NCI-H524 (cell line): Measurements from ENCODE around the gene ATP9A.
"Not testable (repeated sequence)": the region's sequence is repeated elsewhere in the genome, so short reads cannot be mapped to it uniquely, and the experiment has no call there.

Source experiments
- DNase-seq, 2 experiments: peaks; one replicate each; lab custom pipeline; 2025; lab: John Stamatoyannopoulos, UW

Gene ATP9A

DNA sequence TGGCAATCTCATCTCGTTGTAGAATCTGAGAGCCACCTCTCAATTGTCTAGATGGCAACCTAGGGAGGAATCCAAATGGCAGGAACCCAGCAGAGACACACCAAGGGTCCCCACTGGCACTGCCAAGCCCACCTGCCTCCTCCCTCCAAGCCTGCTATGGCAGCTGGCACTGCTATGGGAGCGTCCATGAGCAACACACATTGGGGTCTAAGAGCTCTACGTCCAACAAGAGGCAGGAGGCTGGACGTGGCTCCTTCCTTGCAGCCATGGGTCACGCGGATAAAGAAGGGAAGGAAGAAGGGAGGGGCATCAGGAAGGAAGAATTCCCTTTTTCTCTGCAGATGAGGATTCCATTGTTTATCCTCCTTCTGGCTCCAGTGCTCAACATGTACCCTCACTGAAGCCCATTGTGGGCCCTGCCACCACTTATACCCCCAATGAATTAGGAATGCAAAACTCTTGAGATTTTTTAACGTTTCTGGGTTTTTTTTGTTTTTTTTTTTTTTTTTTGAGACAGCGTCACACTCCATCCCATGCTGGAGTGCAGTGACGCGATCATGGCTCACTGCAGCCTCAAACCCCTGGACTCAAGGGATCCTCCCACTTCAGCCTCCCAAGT lies 17.3 kb downstream of the ATP9A start:
- DNase-seq: no peak

DNA sequence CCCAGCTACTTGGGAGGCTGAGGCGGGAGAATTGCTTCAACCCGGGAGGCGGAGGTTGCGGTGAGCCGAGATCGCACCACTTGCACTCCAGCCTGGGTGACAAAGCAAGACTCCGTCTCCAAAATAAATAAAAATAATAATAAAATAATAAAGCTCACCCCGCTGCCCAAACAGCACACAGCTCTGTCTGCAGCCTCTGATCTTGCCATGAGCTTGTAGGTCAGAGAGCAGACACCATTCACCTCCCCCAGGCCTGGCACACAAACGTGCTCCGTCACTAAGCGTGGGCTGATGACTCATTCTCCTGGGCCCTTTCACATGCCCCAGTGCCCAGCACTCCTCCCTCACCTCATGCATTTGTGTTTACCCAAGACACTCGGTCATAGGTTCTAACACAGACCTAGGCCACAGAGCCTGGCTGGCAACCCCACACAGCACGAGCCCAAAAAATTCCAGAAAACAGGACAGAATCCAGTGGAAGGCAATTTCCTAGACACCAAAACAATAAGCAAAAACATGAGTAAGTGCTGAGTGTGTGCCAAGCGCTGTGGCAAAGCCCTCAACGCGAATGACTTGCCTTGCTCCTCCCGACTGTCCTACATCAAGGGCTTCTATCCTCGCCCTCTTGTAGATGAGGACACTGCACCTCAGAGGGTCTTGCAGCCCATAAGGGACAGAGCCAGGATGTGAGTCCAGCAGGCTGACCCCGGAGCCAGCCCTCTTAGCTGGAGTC lies 18.0 kb downstream of the ATP9A start:
- no peak for DNase-seq

DNA sequence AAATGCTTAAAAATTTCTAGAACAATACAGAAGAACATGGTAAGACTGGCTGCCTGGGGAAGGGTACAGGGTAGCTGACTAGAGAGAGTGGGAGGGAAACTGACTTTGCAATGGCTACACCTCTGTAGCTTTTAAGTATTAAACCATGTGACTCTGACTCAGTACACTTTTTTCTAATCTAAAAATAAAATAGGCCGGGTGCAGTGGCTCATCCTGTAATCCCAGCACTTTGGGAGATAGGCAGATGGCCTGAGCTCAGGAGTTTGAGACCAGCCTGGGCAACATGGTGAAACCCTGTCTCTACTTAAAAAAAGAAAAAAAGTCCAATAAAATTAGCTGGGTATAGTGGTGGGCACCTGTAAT lies 18.5 kb downstream of the ATP9A start:
- DNase-seq: peak in 1 of 2 experiments; percentile 36

DNA sequence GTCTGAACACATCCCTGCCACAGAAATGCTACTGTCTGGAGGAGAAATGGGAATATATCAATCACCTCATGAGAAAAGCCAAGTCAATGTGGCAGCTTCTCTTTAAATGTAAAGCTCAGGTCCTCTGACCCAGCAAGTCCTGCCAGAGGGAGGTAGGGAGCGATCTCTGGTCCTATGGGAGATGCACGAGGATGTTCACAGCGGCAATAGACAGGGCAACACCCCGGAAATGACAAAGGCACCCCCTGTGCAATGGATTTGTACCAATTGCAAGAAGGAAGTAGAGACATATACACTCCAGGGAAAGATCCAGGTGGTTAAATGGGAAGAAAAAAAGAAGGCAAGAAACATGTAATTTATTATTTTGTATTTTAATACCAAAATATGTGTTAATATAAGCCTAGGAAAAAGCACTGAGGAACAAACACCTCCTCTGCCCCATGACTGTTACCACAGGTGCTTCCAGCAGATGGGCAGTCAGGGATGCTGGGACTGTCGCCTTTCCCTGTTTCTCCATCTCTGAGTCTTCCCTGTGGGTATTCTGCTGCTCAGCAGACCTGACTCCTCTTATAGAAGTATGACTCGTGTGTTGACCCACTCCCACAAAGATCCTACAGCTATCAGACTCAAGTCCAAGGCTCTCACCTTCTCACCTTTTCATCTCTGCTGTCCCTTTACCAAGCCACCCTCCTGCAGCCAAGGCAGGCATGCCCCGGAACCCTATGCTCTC lies 20.8 kb downstream of the ATP9A start:
- DNase-seq: no peak

DNA sequence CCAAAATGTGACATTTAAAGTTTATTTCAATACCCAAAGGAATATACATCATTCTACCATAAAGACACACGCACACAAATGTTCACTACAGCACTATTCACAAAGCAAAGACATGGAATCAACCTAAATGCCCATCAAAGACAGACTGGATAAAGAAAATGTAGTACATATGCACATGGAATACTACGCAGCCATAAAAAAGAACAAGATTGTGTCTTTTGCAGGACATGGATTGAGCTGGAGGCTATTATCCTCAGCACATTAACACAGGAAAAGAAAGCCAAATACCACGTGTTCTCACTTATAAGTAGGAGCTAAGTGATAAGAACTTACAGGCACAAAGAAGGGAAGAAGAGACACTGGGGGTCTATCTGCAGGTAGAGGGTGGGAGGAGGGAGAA lies 22.4 kb downstream of the ATP9A start:
- no peak for DNase-seq

DNA sequence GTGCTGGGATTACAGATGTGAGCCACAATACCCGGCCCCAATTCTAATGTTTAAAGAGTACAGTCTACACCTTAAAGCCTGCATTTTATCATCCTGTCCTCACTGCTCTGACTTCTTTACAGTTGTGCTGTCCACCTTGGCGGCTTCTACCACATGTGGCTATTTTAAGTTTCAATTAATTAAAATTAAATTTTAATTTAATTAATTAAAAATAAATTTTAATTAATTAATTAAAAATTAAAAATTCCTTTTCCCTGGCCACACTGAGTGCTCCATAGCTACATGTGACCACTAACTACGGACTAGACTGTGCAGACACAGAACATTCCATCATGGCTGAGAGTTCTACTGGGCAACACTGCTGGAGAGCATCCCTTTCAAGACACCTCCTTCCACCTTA lies 27.4 kb downstream of the ATP9A start:
- DNase-seq: no peak

DNA sequence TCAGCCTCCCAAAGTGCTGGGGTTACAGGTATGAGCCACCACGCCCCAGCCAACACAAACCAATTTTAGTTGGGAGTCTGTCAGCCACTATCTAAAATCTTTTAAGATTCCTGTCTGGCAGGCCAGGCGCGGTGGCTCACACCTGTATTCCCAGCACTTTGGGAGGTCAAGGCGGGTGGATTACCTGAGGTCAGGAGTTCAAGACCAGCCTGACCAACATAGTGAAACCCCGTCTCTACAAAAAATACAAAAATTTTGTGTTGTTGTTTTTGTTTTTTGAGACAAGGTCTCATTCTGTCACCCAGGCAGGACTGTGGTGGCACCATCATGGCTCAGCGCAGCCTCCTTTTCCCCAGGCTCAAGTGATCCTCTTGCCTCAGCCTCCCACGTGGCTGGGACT lies 27.9 kb downstream of the ATP9A start:
- DNase-seq: not testable (repeated sequence)

DNA sequence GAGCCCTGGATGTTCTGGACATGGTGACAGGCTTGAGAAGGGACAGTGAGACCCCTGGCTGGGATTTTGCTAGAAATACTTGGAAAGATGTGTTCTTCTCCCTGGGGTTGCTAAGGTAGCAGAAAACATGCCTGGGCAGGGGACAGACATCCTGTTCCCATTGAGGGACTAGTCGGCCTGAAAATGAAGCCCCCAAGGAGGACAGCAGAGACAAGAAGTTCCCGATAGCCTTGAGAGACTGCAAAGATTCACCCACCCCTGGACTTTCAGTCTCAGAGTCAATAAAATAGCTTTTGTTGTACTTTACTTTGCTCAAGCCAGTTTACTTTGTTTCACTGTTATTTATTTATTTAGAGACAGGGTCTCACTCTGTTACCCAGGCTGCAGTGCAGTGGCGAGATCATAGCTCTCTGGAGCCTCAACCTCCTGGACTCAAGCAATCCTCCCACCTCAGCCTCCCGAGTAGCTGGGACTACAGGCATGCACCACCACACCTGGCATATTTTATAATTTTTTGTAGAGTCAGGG lies 28.4 kb downstream of the ATP9A start:
- DNase-seq: no peak

DNA sequence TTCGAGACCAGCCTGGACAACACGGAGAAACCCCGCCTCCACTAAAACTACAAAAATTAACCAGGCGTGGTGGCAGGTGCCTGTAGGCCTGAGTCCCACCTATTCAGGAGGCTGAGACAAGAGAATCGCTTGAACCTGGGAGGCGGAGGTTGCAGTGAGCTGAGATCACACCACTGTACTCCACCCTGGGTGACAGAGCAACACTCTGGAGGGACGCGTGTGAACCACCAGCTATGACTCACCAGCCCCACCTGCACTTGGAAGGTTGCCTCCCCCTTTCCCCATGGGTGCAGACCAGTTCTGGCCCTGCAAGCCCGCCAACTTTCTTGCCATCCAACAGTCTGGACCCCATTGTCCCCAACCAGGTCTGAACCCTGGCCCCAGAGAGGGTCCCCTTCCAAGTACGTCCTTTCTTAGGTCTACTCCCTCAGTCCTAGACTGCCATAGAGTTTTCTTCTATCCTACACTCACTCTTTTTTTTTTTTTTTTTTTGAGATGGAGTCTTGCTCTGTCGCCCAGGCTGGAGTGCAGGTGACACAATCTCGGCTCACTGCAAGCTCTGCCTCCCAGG lies 29.2 kb downstream of the ATP9A start:
- DNase-seq: no peak

DNA sequence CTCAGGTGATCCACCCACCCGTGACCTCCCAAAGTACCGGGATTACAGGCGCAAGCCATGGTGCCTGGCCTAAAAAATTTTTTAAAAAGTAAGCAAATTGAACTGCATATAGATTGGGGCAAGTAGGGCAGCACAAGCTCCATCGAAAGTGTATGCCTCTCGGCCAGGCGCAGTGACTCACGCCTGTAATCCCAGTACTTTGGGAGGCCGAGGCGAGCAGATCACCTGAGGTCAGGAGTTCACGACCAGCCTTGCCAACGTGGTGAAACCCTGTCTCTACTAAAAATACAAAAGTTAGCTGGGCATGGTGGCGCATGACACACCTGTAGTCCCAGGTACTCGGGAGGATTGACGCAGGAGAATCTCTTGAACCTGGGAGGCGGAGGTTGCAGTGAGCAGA lies 29.9 kb downstream of the ATP9A start:
- not testable (repeated sequence) for DNase-seq

DNA sequence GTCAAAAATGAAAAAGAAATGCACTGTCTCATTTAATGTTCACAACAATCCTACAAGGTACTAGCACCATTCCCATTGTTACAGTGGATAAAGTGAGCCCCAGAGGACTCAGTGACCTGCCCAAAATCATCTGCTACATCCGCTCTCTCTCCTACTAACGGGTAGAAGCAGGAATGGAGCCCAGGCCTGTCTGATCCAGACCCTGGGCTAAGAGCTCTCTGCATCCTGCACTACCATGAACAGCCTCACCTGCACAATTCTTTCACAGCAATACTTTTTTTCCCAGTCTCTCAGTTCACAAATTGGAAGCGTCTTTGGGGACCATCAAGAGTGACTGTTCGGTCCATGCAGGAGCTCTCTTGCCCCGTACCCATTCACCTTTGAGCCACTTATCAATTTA lies 31.2 kb downstream of the ATP9A start:
- DNase-seq: no peak

DNA sequence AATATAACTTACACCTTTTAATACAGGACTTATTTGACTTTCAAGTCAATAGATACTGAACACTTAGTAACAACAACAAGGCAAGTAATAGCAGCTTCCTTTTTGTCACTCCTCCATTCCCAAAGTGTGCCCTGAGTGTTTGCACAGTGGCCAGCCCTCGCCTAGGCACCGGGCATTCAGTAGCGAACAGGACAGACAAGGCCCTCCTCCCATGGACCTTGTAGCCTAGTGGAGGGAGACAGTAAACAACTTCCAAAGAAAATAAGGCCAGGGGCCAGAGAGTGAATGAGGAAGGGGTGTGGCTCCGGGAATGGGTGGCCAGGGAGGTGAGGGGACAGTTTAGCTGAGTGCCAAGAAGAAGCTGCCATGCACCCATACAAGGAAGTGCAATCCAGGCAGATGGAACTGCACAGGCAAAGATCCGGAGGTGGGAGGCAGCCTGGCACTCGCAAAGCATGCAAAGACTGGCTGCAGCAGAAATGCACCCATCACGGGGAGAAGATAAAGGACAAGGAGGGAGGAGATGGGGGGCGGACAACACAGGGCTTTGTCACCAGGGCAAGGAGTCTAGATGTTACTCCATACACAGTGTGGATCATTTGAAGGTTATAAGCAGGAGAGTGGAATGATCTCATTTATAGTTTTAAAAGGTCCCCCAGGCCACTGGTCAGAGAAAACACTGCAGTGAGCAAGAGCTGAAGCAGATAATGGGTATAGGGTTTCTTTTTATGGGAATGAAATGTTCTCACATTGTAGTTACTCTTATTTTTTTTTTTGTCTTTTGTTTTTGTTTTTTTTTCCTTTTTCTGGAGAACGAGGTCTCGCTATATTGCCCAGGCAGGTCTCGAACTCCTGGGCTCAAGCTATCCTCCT lies 32.2 kb downstream of the ATP9A start:
- DNase-seq: no peak

DNA sequence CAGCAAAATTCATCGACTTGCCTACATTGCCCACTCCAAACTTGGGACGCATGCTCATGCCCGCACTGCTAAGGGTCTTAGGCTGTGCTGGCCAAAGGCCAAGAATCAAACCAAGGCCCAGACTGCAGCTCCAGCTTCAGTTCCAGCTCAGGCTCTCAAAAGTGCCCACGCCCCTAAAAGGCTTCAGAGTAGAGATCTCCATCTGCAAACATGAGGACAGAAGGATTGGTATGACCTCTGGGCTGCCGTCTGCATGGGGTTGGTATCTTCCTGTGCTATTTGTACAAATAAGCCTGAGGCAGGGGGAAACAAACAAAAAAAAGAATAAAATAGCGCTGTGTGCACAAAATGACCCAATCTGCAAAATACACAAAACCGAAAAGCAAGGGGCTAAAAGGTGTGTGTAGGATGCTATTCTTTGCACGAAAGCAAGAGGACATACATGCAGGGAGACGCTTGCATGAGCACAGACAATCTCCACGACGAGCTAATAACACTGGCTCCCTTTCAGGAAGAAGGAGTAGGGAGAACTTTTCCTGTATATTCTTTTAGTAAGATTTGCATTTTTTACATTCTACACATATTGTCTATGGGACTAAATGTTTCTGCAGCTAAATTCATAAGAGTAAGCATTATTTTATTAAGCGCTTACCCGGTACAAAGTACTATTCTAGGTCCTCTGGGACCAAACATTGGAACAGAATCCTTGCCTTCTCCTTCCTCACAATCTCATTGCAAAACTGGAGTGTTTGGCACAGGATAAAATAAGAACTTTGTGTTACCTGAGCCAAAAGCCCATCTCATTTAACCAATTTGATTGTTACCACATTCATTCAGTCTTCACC lies 33.1 kb downstream of the ATP9A start:
- DNase-seq: no peak

DNA sequence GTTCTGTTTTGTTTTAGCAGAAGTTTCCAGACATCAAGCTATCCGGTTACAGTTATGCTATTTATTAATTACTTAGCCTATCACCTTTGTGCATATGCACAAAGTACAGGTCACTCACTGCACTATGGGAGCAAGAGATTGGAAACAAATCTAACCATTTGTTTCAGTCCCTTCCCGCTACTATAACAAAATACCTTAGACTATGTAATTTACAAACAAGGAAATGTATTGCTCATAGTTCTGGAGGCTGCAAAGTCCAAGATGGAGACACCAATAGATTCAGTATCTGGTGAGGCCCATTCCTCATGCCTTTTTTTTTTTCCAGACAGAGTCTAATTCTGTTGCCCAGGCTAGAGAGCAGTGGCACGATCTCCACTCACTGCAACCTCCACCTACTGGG lies 35.1 kb downstream of the ATP9A start:
- DNase-seq: no peak

DNA sequence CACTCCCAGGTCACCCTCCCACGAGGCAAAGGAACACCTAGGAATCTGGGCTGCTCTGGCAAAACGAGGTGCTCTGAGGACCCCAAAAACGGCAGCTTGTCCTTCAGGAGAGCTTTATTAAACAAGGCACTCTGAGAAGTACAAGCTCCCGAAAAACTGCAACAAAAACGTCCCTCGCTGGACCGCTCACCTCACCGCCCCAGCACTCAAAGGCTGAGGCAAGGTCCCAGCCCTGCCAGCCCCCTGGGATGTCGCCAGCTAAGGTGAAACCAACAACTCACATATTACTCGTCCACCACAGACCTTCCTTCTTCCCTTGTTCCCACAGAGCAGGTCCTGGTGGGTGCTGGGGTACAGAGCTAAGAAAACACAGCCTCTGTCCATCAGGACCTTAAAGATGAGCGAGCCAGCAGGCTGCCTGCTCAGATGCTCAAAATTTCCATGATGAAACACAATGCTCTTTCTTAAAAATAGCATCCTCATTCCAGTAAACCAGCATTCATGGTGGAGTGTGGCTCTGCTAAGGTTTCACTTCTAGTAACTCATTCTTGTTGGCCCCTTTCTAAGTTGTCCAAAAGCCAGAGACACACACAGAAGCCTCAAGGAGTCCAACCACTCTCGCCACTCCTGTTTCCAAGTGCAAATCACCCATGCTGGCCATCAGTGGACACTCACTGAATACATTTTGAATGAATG lies 35.9 kb downstream of the ATP9A start:
- no peak for DNase-seq

DNA sequence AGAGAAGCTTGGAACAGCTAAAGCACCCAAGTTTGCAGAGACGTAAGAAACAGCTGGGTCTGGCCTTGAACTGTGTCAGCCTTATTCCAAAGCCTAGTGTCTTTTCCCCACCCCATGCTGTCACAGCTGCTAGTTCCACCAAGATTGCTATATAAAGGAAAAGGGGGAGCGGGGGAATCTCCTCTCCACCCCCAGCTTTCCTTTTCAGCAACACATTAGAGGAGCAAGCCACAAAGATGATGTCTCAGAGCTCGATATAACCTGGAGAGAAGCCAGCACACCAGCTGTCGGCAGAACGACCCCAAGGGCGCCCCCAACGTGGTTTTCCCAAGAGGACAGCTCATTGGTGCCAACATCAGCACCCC lies 36.5 kb downstream of the ATP9A start:
- peak in 1 of 2 experiments; percentile 24 for DNase-seq

DNA sequence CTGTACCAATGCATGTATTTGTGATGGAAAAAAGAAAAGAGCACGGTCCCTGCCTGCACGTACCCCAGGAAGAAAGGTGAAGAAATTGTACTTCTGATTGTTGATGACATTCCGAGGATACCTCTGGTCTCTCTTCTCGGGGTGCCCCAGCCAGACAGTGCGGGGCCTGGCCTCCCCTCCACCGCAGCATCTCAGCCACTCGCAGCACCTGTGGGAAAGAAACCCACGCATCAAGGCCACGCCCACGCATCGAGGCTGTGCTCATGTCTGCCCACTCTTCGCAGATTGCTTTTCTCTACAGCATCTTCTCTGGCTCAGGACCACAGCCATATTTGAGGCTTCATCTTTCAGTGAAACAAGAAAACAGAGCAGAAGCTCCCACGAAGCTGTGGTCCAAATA lies 38.4 kb downstream of the ATP9A start:
- no peak for DNase-seq

DNA sequence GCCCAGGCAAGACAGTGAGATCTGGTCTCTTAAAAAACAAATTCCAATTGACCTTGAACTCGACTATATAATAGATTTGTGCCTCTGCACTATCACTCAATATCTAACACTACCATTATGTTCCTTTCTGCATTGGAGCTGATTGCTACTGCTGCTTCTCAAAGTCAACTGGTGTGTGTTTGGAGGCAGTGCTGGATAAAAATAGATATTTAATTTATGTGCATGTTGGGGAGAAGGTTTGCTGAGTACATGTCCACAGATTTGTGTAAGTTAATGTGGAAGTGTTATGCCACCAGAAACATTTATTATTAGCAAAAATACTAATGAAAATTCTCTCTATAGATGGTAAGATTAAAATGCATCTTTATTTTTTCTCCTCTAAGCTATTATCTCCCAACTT lies 39.5 kb downstream of the ATP9A start:
- DNase-seq: no peak

DNA sequence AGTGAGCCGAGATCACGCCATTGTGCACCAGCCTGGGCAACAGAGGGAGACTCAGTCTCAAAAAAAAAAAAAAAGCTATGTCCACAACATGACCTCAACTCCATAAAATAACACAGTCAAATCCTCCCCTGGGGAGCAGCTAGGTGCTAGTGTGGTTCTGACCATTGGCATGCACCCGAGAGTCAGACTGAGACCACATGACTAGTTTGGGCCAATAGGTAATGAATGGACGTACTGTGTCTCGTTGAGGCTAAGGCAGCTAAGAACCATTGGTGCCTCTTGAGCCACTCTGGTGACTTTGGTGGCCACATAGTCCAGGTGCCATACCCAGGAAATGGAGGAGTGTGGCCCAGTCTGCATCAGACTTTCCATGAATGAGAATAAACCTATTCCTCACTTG lies 40.3 kb downstream of the ATP9A start:
- DNase-seq: no peak

DNA sequence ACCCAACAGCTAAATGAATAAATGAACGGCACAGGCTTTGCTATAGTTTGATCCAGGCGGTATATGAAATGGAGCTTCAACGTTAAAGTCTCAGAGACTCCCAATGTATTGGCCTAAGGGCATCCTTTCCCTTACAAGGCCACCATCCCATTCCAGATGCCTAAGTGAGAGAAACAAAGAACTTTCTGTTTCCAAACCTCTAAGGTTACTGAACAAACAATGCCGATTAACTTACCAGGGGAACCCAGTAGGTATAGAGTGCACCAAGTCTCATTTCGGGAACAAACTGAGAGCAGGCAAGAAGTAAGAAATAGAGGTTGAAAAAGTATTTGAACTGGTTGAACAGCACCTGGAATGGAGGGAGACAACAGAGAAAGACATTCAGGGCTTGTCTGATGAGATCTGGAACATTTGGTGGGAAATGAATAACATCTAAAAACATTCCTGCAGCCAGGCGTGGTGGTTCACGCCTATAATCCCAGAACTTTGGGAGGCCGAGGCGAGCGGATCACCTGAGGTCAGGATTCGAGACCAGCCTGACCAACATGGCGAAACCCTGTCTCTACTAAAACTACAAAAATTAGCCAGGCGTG lies 42.5 kb downstream of the ATP9A start:
- no peak for DNase-seq
